ENCODE data around the gene SRP19.
A peak's percentile ranks its signal among the peaks of the same experiment; 100 is the strongest.
"Not testable (repeated sequence)": the region's sequence is repeated elsewhere in the genome, so short reads cannot be mapped to it uniquely, and the experiment has no call there.

SRP19 gene

GRCh38 chr5:112848116-112848811, 12.8 kb upstream of the SRP19 start:
- ChIA-PET CTCF (interaction anchor here (0.7 to 1.6 kb wide), 30 partner anchors 8 to 757 kb away, joined by 3 to 40 read pairs (median 4); partner anchors contain the start of genes REEP5 and SRP19), POLR2A (no interaction called here)
- peak; percentile 65 for TF ChIP-seq CTCF (IDR thresholded peaks at IDR 0.05; ENCODE audit: insufficient read depth, low read length, missing control alignments)
- H3K4me3 ChIP-seq (ENCODE audit: low read depth, low read length): peak overlapping the region; percentile 18
- DNase-seq (ENCODE audit: low read depth, low spot score): peak; percentile 26

- no peak overlapping the region for H3K4me3 ChIP-seq (ENCODE audit: low read depth, low read length)
- POLR2A ChIA-PET: no interaction called here
- no peak for DNase-seq (ENCODE audit: low read depth, low spot score)
- CTCF ChIA-PET: interaction anchor here (0.6 to 3.0 kb wide), 2 partner anchors 9 to 10 kb away, joined by 3 to 9 read pairs; partner anchors contain the start of gene SRP19
- TF ChIP-seq CTCF (IDR thresholded peaks at IDR 0.05; ENCODE audit: insufficient read depth, low read length, missing control alignments): no peak
These were observed 11.2 kb upstream of the SRP19 start for GRCh38 chr5:112849912-112850311.

GRCh38 chr5:112854651-112855050, 6.4 kb upstream of the SRP19 start:
- H3K4me3 ChIP-seq (ENCODE audit: low read depth, low read length): no peak overlapping the region
- ChIA-PET CTCF (interaction anchor here (0.7 kb wide), 1 partner anchor 13 kb away, joined by 4 read pairs; no protein-coding TSS in a partner anchor), POLR2A (no interaction called here)
- no peak for TF ChIP-seq CTCF (IDR thresholded peaks at IDR 0.05; ENCODE audit: insufficient read depth, low read length, missing control alignments)
- DNase-seq (ENCODE audit: low read depth, low spot score): no peak

- ChIA-PET CTCF (interaction anchor here (0.8 kb wide), 1 partner anchor 10 kb away, joined by 5 read pairs; no protein-coding TSS in a partner anchor), POLR2A (no interaction called here)
- DNase-seq (ENCODE audit: low read depth, low spot score): no peak
- no peak for TF ChIP-seq CTCF (IDR thresholded peaks at IDR 0.05; ENCODE audit: insufficient read depth, low read length, missing control alignments)
- no peak overlapping the region for H3K4me3 ChIP-seq (ENCODE audit: low read depth, low read length)
These were observed 3.2 kb upstream of the SRP19 start for GRCh38 chr5:112857866-112858265.

- CTCF ChIA-PET: interaction anchor here (0.6 to 3.1 kb wide), 7 partner anchors 9 to 309 kb away, joined by 3 to 26 read pairs (median 3); no protein-coding TSS in a partner anchor
- POLR2A ChIA-PET: interaction anchor here (0.8 to 1.2 kb wide), 3 partner anchors 13 to 136 kb away, joined by 3 to 4 read pairs (median 3); no protein-coding TSS in a partner anchor
- H3K4me3 ChIP-seq (ENCODE audit: low read depth, low read length): peak overlapping the region; percentile 98
- not testable (repeated sequence) for DNase-seq (ENCODE audit: low read depth, low spot score)
These were observed 537 bp upstream of the SRP19 start for GRCh38 chr5:112860571-112860928.

- CTCF ChIA-PET: interaction anchor here (1.4 kb wide), 1 partner anchor 309 kb away, joined by 4 read pairs; no protein-coding TSS in a partner anchor
- POLR2A ChIA-PET: interaction anchor here (1.0 to 1.2 kb wide), 2 partner anchors 12 to 63 kb away, joined by 3 to 4 read pairs; no protein-coding TSS in a partner anchor
- DNase-seq (ENCODE audit: low read depth, low spot score): no peak
- peak overlapping the region; percentile 98 for H3K4me3 ChIP-seq (ENCODE audit: low read depth, low read length)
- no peak for TF ChIP-seq CTCF (IDR thresholded peaks at IDR 0.05; ENCODE audit: insufficient read depth, low read length, missing control alignments)
These were observed 525 bp downstream of the SRP19 start for GRCh38 chr5:112861638-112861985.
